ENCODE results near the gene CD44. TPM values are rescaled to one million over a fixed set of nuclear protein-coding genes. Genes with fewer than 3 reads are reported as not detected.

Gene CD44
- total RNA-seq, 1 donor, result 1,071 TPM

DNA sequence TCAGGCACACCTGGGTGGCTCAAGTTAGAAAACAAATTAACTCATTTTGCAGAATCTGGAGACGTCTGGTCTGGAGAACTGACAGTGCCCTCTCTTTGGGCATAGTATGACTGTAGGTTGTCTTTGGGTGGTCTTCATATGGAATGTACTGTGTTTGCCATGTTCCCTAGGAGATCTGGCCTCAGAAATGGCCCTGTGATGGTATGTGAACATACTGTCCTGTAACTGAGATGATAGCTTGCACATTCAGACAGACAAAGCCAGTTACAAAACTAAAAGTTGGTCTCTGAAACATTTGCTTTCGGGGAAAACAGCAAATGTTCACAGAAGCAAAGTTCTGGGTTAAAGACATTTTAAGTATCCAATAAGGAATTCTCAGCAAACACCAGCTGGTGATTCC lies 29.7 kb downstream of the CD44 start:
- Histone ChIP-seq H3K9me3 (ENCODE audit: low read depth, low read length) (no peaks in the 10 kb centered on the region), H3K27me3 (ENCODE audit: insufficient read depth, low read length) (no peaks in the 10 kb centered on the region), H3K4me1 (ENCODE audit: insufficient read depth, low read length) (peaks cover 98% of the 10 kb centered on the region), H3K4me3 (ENCODE audit: low read length) (no peak overlapping the region)

DNA sequence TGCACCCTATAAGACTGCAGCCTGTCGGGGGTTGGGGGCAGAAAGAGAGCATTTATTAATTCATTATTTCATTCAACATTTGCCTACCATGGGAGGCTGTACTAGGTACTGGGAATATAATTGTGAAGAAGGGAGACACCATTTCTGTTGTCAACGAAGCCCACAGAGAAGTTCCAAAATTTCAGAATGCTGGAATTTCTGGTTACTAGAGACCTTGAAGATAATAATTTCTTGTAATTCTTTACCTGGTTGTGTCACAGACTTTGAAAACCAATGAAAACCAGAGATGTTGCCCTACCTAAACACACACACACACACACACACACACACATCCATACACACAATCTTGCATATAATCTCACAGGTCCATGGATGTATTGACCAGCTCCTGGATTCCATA lies 30.1 kb downstream of the CD44 start:
- Histone ChIP-seq H3K4me3 (ENCODE audit: low read length) (no peak overlapping the region), H3K4me1 (ENCODE audit: insufficient read depth, low read length) (peaks cover 98% of the 10 kb centered on the region), H3K9me3 (ENCODE audit: low read depth, low read length) (no peaks in the 10 kb centered on the region), H3K27me3 (ENCODE audit: insufficient read depth, low read length) (no peaks in the 10 kb centered on the region)

DNA sequence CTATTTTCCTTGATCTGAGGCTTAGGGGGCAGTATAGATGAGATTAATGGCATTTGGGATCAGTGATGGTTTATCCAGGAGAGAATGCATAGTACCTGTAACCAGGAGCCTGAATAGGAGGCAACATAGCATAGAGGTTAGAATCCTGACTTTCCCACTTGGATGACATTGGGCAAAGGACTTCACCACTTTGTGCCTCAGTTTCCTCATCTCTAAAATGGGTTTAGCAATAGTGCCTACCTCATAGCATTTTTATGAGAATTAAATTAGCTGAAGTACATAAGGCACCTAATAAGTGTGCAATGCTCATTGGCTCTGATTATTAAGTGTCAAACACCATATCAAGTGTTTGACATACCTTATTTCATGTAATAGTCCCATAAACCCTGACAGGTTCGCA lies 30.8 kb downstream of the CD44 start:
- Histone ChIP-seq H3K4me3 (ENCODE audit: low read length) (no peak overlapping the region), H3K27me3 (ENCODE audit: insufficient read depth, low read length) (no peaks in the 10 kb centered on the region), H3K4me1 (ENCODE audit: insufficient read depth, low read length) (peaks cover 98% of the 10 kb centered on the region), H3K9me3 (ENCODE audit: low read depth, low read length) (no peaks in the 10 kb centered on the region)

DNA sequence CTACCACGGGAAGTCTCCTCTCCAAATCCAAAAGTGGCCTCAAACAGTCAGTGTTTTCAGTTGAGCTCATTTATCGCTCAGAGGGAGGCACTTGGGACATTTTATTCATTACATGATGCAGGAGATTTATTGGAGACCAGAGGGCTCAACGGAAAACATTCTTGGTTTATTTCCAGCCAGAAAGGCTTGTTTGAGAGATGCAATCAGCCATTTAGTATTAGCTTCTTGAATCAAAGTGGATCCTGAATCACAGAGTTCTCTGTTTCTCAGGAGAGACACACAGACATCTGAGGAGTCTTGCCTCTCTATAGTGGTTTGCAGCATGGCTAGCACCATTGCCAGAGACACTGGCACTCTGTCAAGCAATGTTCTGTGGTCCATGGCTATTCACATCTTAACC lies 31.5 kb downstream of the CD44 start:
- Histone ChIP-seq H3K4me3 (ENCODE audit: low read length) (no peak overlapping the region), H3K9me3 (ENCODE audit: low read depth, low read length) (no peaks in the 10 kb centered on the region), H3K27me3 (ENCODE audit: insufficient read depth, low read length) (no peaks in the 10 kb centered on the region), H3K4me1 (ENCODE audit: insufficient read depth, low read length) (peaks cover 95% of the 10 kb centered on the region)

DNA sequence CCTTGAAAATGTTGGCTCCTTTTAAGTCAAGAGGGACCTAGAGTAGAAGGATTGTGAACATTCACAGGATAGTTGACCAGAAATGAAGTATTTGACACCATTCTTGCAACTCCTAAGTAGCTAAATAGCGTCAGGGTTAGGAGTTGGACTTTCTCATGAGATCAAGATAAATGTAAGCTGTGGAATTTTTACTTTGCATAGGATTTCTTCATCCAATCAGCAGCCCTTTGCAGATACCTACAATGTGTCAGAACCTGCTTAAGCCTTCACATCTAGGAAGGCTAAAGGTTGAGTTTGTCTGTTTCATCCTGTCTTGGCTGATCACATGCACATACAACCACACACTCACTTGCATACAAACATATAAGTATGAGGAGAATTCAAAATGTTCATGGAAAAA lies 32.3 kb downstream of the CD44 start:
- Histone ChIP-seq H3K9me3 (ENCODE audit: low read depth, low read length) (no peaks in the 10 kb centered on the region), H3K27me3 (ENCODE audit: insufficient read depth, low read length) (no peaks in the 10 kb centered on the region), H3K4me1 (ENCODE audit: insufficient read depth, low read length) (peaks cover 89% of the 10 kb centered on the region), H3K4me3 (ENCODE audit: low read length) (no peak overlapping the region)

DNA sequence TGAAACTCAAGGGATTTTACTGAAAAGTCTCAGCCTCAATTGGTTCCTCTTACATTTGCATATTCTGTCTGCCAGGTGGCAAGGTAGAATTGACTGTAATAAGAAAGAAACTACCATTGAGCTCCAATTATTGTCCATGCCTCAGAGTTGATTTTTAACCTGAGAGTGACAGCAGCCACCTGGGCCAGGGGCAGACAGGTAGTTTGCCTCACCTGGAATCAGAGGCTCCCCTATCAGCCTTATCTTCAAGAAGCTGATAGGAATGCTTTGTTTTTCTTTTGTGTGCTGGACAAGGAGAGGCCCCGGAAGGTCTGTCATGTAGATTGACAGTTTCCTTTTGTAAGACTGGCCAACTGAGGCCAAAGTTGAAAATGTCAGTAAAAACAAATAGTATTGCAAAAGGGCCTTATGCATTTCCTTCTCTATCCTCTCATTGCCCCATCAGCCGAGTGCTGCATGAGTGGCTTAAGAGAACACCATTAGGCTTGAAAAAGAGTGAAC lies 34.1 kb downstream of the CD44 start:
- H3K4me1 ChIP-seq (ENCODE audit: insufficient read depth, low read length), result peaks cover 88% of the 10 kb centered on the region
- H3K9me3 ChIP-seq (ENCODE audit: low read depth, low read length), result no peaks in the 10 kb centered on the region
- no peaks in the 10 kb centered on the region for H3K27me3 ChIP-seq (ENCODE audit: insufficient read depth, low read length)
- H3K4me3 ChIP-seq (ENCODE audit: low read length), result no peak overlapping the region

DNA sequence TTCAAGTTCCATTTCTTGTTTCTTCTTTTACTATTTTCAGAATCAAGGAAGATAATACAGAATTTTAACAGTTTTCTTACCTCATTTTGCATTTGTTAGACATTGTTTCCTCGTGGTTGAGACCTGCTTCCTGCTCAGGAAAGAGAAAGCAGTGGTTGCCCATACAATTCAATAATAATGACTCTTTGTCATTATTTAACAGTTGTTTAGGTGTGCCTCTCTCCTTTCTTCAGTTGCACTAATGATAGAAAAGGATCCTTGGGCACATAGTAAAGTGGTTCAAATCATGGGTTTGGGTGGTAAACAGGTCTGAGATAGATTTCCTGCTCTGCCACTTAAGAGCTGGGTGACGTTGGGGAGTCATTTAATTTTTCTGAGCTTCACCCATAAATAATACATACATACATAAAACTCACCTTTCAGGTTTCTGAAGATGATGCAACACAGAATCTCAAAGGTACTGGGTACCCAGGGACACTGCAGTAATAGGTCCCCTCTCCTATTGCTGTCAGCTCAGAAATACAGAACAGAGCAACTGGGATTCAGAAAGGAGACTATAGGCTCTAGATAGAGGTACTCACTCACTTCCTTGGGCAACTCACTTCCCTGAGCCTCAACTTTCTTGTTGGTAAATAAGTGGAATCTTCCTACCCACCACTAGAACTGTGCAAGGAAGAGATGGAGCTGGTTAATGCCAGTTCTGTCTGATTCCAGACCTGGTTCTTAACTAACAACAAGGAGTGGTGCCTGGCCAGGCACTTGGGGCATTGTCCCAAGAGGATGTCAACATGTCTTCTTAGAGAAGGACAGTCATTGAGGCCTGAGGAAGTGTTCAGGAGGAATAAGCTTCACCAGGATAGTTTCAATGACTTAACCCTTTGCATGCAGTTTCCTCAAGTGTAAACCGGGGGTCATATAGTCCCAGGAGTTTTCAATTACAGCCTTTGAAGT lies 34.9 kb downstream of the CD44 start:
- Histone ChIP-seq H3K4me1 (ENCODE audit: insufficient read depth, low read length) (peaks cover 88% of the 10 kb centered on the region), H3K27me3 (ENCODE audit: insufficient read depth, low read length) (no peaks in the 10 kb centered on the region), H3K9me3 (ENCODE audit: low read depth, low read length) (no peaks in the 10 kb centered on the region), H3K4me3 (ENCODE audit: low read length) (no peak overlapping the region)

DNA sequence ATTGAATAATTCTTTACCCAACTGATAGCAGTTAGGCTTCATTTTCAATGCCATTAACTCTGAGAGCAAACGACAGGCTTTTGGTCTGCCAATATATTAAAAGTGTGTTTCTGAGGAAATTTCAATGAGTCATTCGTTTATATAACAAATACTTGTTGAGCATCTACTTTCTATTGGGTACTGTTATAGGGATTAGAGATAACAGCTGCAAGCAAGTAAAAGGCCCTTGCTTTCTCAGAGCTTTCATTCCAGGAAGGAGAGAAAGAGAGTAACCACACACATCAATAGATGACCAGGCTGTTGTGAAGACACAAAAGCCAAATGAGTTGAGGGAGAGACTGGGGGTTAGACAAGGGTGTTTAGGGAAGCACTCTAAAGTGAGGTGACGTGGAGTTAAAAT lies 35.7 kb downstream of the CD44 start:
- no peak overlapping the region for H3K4me3 ChIP-seq (ENCODE audit: low read length)
- H3K9me3 ChIP-seq (ENCODE audit: low read depth, low read length), result no peaks in the 10 kb centered on the region
- H3K4me1 ChIP-seq (ENCODE audit: insufficient read depth, low read length), result peaks cover 88% of the 10 kb centered on the region

DNA sequence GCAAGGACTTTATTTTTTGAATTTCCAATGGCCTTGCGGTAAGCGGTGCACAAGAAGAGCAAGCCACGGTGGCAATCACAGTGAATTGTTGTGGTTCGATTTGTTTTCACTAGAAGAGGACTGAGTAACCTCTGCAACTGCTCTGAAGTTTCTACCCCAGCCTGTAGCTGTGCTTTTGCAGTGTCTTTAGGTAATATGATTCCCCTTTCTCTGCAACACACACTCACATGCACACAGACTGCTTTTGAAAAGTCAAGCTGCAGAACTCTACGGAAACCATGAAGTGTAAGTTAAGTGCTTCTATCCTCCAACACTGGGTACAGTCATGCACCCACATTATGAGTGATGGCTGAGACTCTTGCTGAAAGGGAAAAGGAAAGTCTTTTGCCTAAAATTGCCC lies 38.4 kb downstream of the CD44 start:
- Histone ChIP-seq H3K9me3 (ENCODE audit: low read depth, low read length) (no peaks in the 10 kb centered on the region), H3K4me1 (ENCODE audit: insufficient read depth, low read length) (peaks cover 75% of the 10 kb centered on the region), H3K27me3 (ENCODE audit: insufficient read depth, low read length) (no peaks in the 10 kb centered on the region), H3K4me3 (ENCODE audit: low read length) (no peak overlapping the region)

More for the DNA sequence above, 35.7 kb downstream of the CD44 start:
- H3K27me3 ChIP-seq (ENCODE audit: insufficient read depth, low read length), result no peaks in the 10 kb centered on the region

DNA sequence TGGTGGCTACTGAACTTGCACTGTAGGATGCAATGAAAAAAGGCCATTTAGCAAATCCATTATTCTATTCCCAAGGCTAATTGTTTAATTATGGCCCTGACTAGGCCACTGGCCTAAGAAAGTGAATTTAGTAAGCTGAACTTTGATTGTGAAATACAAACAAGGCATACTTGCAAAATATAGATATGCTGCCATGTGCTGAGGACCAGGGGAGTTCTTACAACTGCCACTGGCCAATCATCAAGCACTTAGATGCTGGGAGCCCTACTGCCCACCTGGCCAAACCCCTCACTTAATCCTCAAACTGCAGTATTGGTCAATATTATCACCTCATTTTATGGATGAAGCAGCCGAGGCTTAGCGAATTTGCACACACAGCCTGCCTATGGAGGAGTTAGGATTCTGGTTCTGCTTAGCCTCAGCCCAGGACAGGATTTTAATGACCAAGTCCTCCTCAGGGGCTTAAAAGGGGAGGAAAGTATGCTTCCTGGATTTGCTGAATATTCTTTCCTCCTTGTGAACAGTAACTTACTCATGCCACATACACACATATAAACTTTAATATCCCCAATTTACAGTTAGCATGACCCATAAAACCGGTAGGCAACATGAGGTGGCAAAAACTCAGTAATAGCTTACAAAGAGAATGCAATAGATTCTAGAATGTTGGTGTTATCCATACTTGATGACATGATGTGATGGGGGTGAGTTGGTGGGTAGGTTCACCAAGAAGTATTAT lies 39.3 kb downstream of the CD44 start:
- Histone ChIP-seq H3K4me3 (ENCODE audit: low read length) (no peak overlapping the region), H3K27me3 (ENCODE audit: insufficient read depth, low read length) (no peaks in the 10 kb centered on the region), H3K9me3 (ENCODE audit: low read depth, low read length) (no peaks in the 10 kb centered on the region), H3K4me1 (ENCODE audit: insufficient read depth, low read length) (peaks cover 72% of the 10 kb centered on the region)

DNA sequence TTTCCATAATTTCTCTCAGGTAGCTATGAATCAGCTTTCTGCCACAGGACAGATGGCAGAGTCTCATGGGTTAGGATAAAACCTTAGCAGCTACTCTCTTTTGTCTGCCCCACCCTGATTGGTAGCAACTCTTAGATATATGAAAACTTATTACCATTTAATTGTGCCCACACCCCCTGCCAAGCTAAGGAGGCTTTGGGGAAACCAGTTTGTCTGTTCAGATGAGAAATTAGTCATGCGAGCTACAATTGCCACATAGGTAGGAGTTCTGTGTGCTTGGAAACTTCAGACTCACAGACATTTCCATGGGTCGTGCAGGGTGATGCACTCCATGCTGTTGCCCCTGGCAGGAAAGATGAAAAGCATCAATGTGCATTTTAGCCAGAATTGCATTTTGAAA lies 39.9 kb downstream of the CD44 start:
- Histone ChIP-seq H3K27me3 (ENCODE audit: insufficient read depth, low read length) (no peaks in the 10 kb centered on the region), H3K4me1 (ENCODE audit: insufficient read depth, low read length) (peaks cover 71% of the 10 kb centered on the region), H3K9me3 (ENCODE audit: low read depth, low read length) (no peaks in the 10 kb centered on the region), H3K4me3 (ENCODE audit: low read length) (no peak overlapping the region)

DNA sequence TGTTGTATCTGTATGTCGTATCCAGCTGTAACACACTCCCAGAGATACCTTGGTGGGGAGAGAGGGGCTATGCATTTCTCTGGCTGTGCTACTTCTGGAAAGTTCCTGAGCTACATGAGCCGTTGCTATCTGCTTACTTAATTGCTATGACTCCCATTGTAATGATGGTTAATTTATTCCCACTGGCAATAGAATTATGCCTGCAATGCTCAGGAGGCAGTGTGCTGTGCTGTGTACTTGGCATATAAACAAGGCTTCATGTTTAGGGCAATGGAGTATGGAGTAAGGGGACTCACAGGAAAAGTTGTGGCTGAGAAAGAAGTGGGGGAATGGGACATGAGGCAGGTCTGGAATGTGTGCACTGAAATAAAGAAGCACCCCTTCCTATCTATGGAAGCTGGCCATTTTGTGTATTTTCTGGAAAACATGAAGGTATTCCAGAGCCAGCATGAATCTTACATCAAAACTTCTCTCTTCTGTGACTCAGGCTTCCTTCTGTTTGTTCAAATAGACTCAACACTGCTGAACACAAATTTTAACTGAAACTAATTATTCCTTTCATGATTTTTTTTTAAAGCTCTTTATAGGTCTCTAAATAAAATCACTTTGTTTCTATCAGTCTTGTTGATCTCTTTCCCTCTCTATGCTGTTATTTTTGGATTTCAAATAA lies 40.6 kb downstream of the CD44 start:
- H3K27me3 ChIP-seq (ENCODE audit: insufficient read depth, low read length), result no peaks in the 10 kb centered on the region
- H3K4me1 ChIP-seq (ENCODE audit: insufficient read depth, low read length), result peaks cover 66% of the 10 kb centered on the region
- no peak overlapping the region for H3K4me3 ChIP-seq (ENCODE audit: low read length)
- no peaks in the 10 kb centered on the region for H3K9me3 ChIP-seq (ENCODE audit: low read depth, low read length)

DNA sequence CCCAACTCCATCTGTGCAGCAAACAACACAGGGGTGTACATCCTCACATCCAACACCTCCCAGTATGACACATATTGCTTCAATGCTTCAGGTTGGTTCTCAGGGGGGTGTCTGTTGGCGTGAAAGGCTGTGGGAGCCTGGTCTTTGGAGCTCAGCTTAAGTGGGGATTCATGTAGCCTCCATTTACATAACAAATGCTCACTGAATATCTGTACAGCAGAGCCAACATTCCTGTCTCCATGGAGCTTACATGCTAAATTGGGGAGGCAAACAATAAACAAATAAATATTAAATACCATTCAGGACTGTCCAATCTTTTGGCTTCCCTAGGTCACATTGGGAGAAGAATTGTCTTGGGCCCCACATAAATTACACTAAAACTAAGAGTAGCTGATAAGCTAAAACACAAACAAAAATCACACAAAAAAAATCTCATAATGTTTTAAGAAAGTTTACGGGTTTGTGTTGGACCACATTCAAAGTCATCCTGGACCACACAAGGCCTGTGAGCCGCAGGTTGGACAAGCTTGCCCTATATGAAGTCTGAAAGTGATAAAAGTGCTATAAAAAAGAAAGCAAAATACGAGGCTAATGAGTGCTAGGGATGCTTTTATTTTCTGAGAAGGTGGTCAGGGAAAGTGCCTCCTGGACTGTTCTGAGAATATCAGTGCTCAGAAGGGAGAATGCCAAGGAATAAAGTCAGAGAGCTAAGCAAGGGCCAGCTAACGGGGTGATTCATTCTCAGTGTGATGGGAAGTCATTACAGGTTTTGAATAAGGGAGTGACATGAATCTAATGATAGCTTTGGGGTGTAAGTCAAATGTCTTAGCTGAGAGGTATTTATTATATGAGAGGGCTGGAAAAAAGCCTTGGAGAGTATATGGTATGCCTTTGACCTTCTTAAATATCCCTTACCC lies 41.6 kb downstream of the CD44 start:
- Histone ChIP-seq H3K4me3 (ENCODE audit: low read length) (no peak overlapping the region), H3K27me3 (ENCODE audit: insufficient read depth, low read length) (no peaks in the 10 kb centered on the region), H3K9me3 (ENCODE audit: low read depth, low read length) (no peaks in the 10 kb centered on the region), H3K4me1 (ENCODE audit: insufficient read depth, low read length) (peaks cover 65% of the 10 kb centered on the region)

DNA sequence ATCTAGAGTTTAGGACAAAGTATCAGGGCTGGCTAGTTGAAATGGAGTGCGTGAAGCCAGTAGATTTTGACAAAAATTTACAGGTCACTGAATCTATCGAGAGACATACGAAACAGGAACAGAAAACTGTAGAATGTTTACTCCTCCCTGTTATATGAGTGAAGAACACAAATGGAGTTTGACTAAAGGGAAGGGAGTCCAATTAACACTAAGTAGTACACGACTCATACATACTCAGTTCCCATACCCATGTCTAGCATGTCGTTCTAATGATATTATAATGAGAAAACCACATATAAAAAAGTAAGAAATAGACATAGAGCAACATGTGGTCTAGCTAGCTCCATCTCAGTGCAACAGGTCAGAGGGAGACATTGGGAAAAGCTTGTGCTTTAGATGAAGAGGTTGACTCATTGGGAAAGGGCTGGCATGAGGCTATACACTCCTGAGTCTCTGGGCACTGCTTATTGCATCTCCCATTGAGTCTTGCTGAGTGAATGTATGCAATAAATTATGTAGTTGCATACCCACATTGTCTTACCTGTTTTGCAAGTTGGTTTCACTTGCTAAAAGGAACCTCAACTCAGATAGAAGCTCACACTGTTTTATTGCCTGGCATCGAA lies 43.5 kb downstream of the CD44 start:
- Histone ChIP-seq H3K27me3 (ENCODE audit: insufficient read depth, low read length) (no peaks in the 10 kb centered on the region), H3K9me3 (ENCODE audit: low read depth, low read length) (no peaks in the 10 kb centered on the region), H3K4me1 (ENCODE audit: insufficient read depth, low read length) (peaks cover 64% of the 10 kb centered on the region), H3K4me3 (ENCODE audit: low read length) (no peak overlapping the region)
